ENCODE data around the gene SARNP.

DNA sequence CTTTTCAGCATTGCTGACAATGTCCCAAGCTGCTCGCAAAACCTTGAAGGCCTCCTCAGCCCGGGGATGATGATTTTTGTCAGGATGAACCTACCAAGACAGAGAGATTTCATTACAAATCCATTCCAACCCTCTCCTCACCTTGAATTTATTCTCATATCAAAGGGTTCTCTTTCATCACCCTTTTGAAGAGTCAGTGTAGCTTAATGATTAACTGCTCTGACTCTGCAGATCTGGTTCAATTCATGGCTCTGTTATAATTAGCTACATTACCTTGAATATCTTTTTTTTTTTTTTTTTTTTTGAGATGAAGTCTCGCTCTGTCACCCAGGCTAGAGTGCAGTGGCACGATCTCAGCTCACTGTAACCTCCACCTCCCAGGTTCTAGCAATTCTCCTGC, 5.9 kb upstream of the SARNP start:
- TF ChIP-seq, protein P1, sequence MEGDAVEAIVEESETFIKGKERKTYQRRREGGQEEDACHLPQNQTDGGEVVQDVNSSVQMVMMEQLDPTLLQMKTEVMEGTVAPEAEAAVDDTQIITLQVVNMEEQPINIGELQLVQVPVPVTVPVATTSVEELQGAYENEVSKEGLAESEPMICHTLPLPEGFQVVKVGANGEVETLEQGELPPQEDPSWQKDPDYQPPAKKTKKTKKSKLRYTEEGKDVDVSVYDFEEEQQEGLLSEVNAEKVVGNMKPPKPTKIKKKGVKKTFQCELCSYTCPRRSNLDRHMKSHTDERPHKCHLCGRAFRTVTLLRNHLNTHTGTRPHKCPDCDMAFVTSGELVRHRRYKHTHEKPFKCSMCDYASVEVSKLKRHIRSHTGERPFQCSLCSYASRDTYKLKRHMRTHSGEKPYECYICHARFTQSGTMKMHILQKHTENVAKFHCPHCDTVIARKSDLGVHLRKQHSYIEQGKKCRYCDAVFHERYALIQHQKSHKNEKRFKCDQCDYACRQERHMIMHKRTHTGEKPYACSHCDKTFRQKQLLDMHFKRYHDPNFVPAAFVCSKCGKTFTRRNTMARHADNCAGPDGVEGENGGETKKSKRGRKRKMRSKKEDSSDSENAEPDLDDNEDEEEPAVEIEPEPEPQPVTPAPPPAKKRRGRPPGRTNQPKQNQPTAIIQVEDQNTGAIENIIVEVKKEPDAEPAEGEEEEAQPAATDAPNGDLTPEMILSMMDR (IDR thresholded peaks at IDR 0.05; ENCODE audit: poor library complexity) = no peak
- TF ChIP-seq EZH2phosphoT487 (IDR thresholded peaks at IDR 0.05; ENCODE audit: low read depth, severe bottlenecking, unreplicated experiment) = no peak

Data from hepatocyte (in vitro differentiated cells).